ENCODE measurements around the gene SBK1.
A peak's percentile ranks its signal among the peaks of the same experiment; 100 is the strongest.
"Not testable (repeated sequence)": the region's sequence is repeated elsewhere in the genome, so short reads cannot be mapped to it uniquely, and the experiment has no call there.

SBK1 gene

GRCh38 chr16:28291651-28292626 lies at the start of gene SBK1:
SBK1 (plus strand) TSS chr16:28292525; CDS start chr16:28317392, 24,867 bp downstream.
- TF ChIP-seq CTCF (IDR thresholded peaks at IDR 0.05; ENCODE audit: borderline replicate concordance, extremely low read depth, low read length, poor library complexity, severe bottlenecking) = no peak
- TF ChIP-seq EZH2 (IDR thresholded peaks at IDR 0.05; ENCODE audit: borderline replicate concordance, low read depth, low read length, severe bottlenecking) = no peak
- H3K4me1 ChIP-seq (ENCODE audit: insufficient read depth, low read length) = peaks cover 63% of the 10 kb centered on the region
- H3K27me3 ChIP-seq (ENCODE audit: insufficient read depth, low read length, poor library complexity) = no peaks in the 10 kb centered on the region
- H2AFZ ChIP-seq (ENCODE audit: low read depth, low read length) = peak within 1 kb of the TSS; percentile 99
- peak; percentile 82 for DNase-seq
- H3K9me3 ChIP-seq (ENCODE audit: insufficient read depth, low read length, severe bottlenecking) = no peaks in the 10 kb centered on the region
- peaks cover 14% of the 10 kb centered on the region; the same call in 1 of the 2 replicates for H4K20me1 ChIP-seq (ENCODE audit: insufficient read depth, low read length)
- H3K79me2 ChIP-seq (ENCODE audit: insufficient read depth, low read length) = peaks cover 23% of the 10 kb centered on the region
- H3K9ac ChIP-seq (ENCODE audit: low read depth, low read length) = peak within 1 kb of the TSS; percentile 89
- peak; percentile 79 for ATAC-seq (ENCODE audit: insufficient read depth, low read depth)
- peak within 1 kb of the TSS; percentile 65 to 99 for H3K4me3 ChIP-seq (ENCODE audit: low read depth in 1 of 2, low read length in 2 of 2)
- H3K27ac ChIP-seq (ENCODE audit: low read length) = peak within 1 kb of the TSS; percentile 93
- peaks cover 4% of the 10 kb centered on the region; the same call in 1 of the 2 replicates for H3K36me3 ChIP-seq (ENCODE audit: insufficient read depth, low read length)
- H3K4me2 ChIP-seq (ENCODE audit: insufficient read depth, low read length) = peak within 1 kb of the TSS; percentile 93

GRCh38 chr16:28249483-28249882 lies 42.8 kb upstream of the SBK1 start:
- not testable (repeated sequence) for H3K4me2 ChIP-seq (ENCODE audit: insufficient read depth, low read length); H3K4me1 ChIP-seq (ENCODE audit: insufficient read depth, low read length); H2AFZ ChIP-seq (ENCODE audit: low read depth, low read length); H3K4me3 ChIP-seq (ENCODE audit: low read depth in 1 of 2, low read length in 2 of 2); H3K27me3 ChIP-seq (ENCODE audit: insufficient read depth, low read length, poor library complexity); H3K36me3 ChIP-seq (ENCODE audit: insufficient read depth, low read length); H3K79me2 ChIP-seq (ENCODE audit: insufficient read depth, low read length); H3K27ac ChIP-seq (ENCODE audit: low read length); DNase-seq; H4K20me1 ChIP-seq (ENCODE audit: insufficient read depth, low read length); ATAC-seq (ENCODE audit: insufficient read depth, low read depth); H3K9ac ChIP-seq (ENCODE audit: low read depth, low read length); H3K9me3 ChIP-seq (ENCODE audit: insufficient read depth, low read length, severe bottlenecking)

GRCh38 chr16:28250999-28251398 lies 41.3 kb upstream of the SBK1 start:
- TF ChIP-seq CTCF (IDR thresholded peaks at IDR 0.05; ENCODE audit: borderline replicate concordance, extremely low read depth, low read length, poor library complexity, severe bottlenecking) = no peak
- no peak for TF ChIP-seq EZH2 (IDR thresholded peaks at IDR 0.05; ENCODE audit: borderline replicate concordance, low read depth, low read length, severe bottlenecking)
- ATAC-seq (ENCODE audit: insufficient read depth, low read depth) = no peak
- H3K27me3 ChIP-seq (ENCODE audit: insufficient read depth, low read length, poor library complexity) = no peaks in the 10 kb centered on the region
- no peak for DNase-seq
- H3K79me2 ChIP-seq (ENCODE audit: insufficient read depth, low read length) = no peaks in the 10 kb centered on the region
- no peaks in the 10 kb centered on the region for H3K9me3 ChIP-seq (ENCODE audit: insufficient read depth, low read length, severe bottlenecking)
- no peak overlapping the region for H3K4me2 ChIP-seq (ENCODE audit: insufficient read depth, low read length)
- H3K36me3 ChIP-seq (ENCODE audit: insufficient read depth, low read length) = no peaks in the 10 kb centered on the region
- H3K27ac ChIP-seq (ENCODE audit: low read length) = no peak overlapping the region
- H4K20me1 ChIP-seq (ENCODE audit: insufficient read depth, low read length) = no peaks in the 10 kb centered on the region; the same call in 1 of the 2 replicates
- H3K4me3 ChIP-seq (ENCODE audit: low read depth in 1 of 2, low read length in 2 of 2) = no peak overlapping the region
- no peak overlapping the region for H2AFZ ChIP-seq (ENCODE audit: low read depth, low read length)
- no peaks in the 10 kb centered on the region for H3K4me1 ChIP-seq (ENCODE audit: insufficient read depth, low read length)
- no peak overlapping the region for H3K9ac ChIP-seq (ENCODE audit: low read depth, low read length)

GRCh38 chr16:28254158-28254557 lies 38.2 kb upstream of the SBK1 start:
- no peaks in the 10 kb centered on the region for H3K9me3 ChIP-seq (ENCODE audit: insufficient read depth, low read length, severe bottlenecking)
- no peak overlapping the region for H3K4me3 ChIP-seq (ENCODE audit: low read depth in 1 of 2, low read length in 2 of 2)
- no peaks in the 10 kb centered on the region; the same call in 1 of the 2 replicates for H4K20me1 ChIP-seq (ENCODE audit: insufficient read depth, low read length)
- TF ChIP-seq CTCF (IDR thresholded peaks at IDR 0.05; ENCODE audit: borderline replicate concordance, extremely low read depth, low read length, poor library complexity, severe bottlenecking) (no peak), EZH2 (IDR thresholded peaks at IDR 0.05; ENCODE audit: borderline replicate concordance, low read depth, low read length, severe bottlenecking) (no peak)
- H3K4me1 ChIP-seq (ENCODE audit: insufficient read depth, low read length) = no peaks in the 10 kb centered on the region
- H3K79me2 ChIP-seq (ENCODE audit: insufficient read depth, low read length) = no peaks in the 10 kb centered on the region
- H3K27me3 ChIP-seq (ENCODE audit: insufficient read depth, low read length, poor library complexity) = no peaks in the 10 kb centered on the region
- H3K9ac ChIP-seq (ENCODE audit: low read depth, low read length) = no peak overlapping the region
- H3K27ac ChIP-seq (ENCODE audit: low read length) = no peak overlapping the region
- no peak overlapping the region for H2AFZ ChIP-seq (ENCODE audit: low read depth, low read length)
- ATAC-seq (ENCODE audit: insufficient read depth, low read depth) = no peak
- H3K36me3 ChIP-seq (ENCODE audit: insufficient read depth, low read length) = no peaks in the 10 kb centered on the region
- H3K4me2 ChIP-seq (ENCODE audit: insufficient read depth, low read length) = no peak overlapping the region
- DNase-seq = no peak

All from DND-41 (cell line).